K562 (cell line): ENCODE results near the gene GATA5. TPM values are rescaled to one million over a fixed set of nuclear protein-coding genes. Genes with fewer than 3 reads are reported as not detected.

Source experiments
- ATAC-seq: fragments of 200-7000 bp; cut with Tn5 transposase; 3 replicates; pipeline ENCODE4 v1.9.1; 2020; ENCODE audit warnings: moderate library complexity
- BruUV-seq: library from RNA; stranded (reverse); fragments of 400-500 nt; replicated peaks from 2 replicates; lab custom pipeline; 2021; lab: Mats Ljungman, UMichigan
- CTCF ChIA-PET: fragments of 300-600 bp; formaldehyde crosslinking; extraction: SDS; loops from one replicate; lab custom pipeline; 2021; ENCODE audit warnings: low intra/inter-chr PET ratio; lab: Yijun Ruan, JAX
- POLR2A ChIA-PET: fragments of 300-600, 350-650 bp; sonication (Branson Sonifier 250); formaldehyde crosslinking; extraction: SDS; loops from one replicate; lab custom pipeline; 2021; ENCODE audit warnings: antibody characterized with exemption, inconsistent platforms; lab: Yijun Ruan, JAX
- DNase-seq, 4 experiments: peaks; one replicate each; pipeline versions ENCODE4 v3.0.0 to v3.0.0-alpha.2; 2011 to 2018; ENCODE audit warnings: low spot score in 3 of 4, mixed read lengths in 3 of 4; ENCODE audit errors: extremely low read depth in 1 of 4
- FAIRE-seq: peaks from 2 replicates; lab custom pipeline; 2011; peaks lifted over from hg19 to GRCh38; lab: Jason Lieb, UNC
- H2AFZ ChIP-seq: 2 replicates; pipeline ENCODE4 v1.6.0; 2011; ENCODE audit warnings: low read depth, low read length, control low read depth, inconsistent platforms
- H3K27ac ChIP-seq: fragments of 200-600 bp; 3 replicates; pipeline ENCODE4 v1.8.0; 2011; ENCODE audit warnings: low read depth, mild to moderate bottlenecking, control low read depth, inconsistent platforms, low read length, moderate library complexity, mixed read lengths; ENCODE audit errors: extremely low read depth
- H3K27me3 ChIP-seq, 2 experiments: fragments of 300-600 bp in 1 of 2; 2 replicates in 1 of 2; 3 replicates in 1 of 2; pipeline versions ENCODE4 v1.6.0 to v1.8.0; 2011; ENCODE audit warnings: inconsistent platforms in 2 of 2, low read length in 2 of 2, mild to moderate bottlenecking in 1 of 2, mixed read lengths in 1 of 2, moderate library complexity in 1 of 2; ENCODE audit not compliant: control insufficient read depth in 2 of 2, insufficient read depth in 2 of 2
- H3K36me3 ChIP-seq: fragments of 300-600 bp; 3 replicates; pipeline ENCODE4 v1.8.0; 2011; ENCODE audit warnings: mild to moderate bottlenecking, low read length, inconsistent platforms; ENCODE audit not compliant: control insufficient read depth, insufficient read depth
- H3K4me1 ChIP-seq, 2 experiments: fragments of 200-600 bp in 1 of 2; replicated peaks in 1 of 2; 2 replicates in 1 of 2; 3 replicates in 1 of 2; pipeline versions ENCODE4 v1.5.1 to v1.8.0; 2011; ENCODE audit warnings: inconsistent platforms in 2 of 2, low read length in 2 of 2, mild to moderate bottlenecking in 1 of 2, mixed read lengths in 1 of 2, moderate library complexity in 1 of 2; ENCODE audit not compliant: control insufficient read depth in 2 of 2, insufficient read depth in 2 of 2
- H3K4me2 ChIP-seq: 2 replicates; pipeline ENCODE4 v1.6.1; 2011; ENCODE audit warnings: low read length, control low read depth, inconsistent platforms, mixed read lengths; ENCODE audit not compliant: insufficient read depth
- H3K4me3 ChIP-seq: fragments of 200-600 bp; sonication (generic), shearing (Covaris generic); 2 replicates; pipeline ENCODE4 v1.5.1; 2016; ENCODE audit warnings: control low read depth, inconsistent platforms
- H3K79me2 ChIP-seq: fragments of 200-600 bp; 3 replicates; pipeline ENCODE4 v1.8.0; 2011; ENCODE audit warnings: low read length, inconsistent platforms; ENCODE audit not compliant: control insufficient read depth, insufficient read depth
- H3K9ac ChIP-seq, 2 experiments: 2 replicates each; pipeline versions ENCODE4 v1.6.0 to v1.6.1; 2011; ENCODE audit warnings: low read depth in 2 of 2, low read length in 2 of 2, control low read depth in 1 of 2, inconsistent platforms in 1 of 2, mild to moderate bottlenecking in 1 of 2, mixed read lengths in 1 of 2; ENCODE audit not compliant: insufficient read depth in 1 of 2
- H3K9me1 ChIP-seq: one replicate; pipeline ENCODE4 v1.6.0; 2011; ENCODE audit warnings: inconsistent platforms, mild to moderate bottlenecking, low read length, moderate library complexity; ENCODE audit not compliant: control insufficient read depth, insufficient read depth
- H3K9me3 ChIP-seq: replicated peaks from 2 replicates; pipeline ENCODE4 v1.5.1; 2011; ENCODE audit warnings: low read depth, low read length, inconsistent platforms; ENCODE audit not compliant: control insufficient read depth, insufficient read depth
- H4K20me1 ChIP-seq: replicated peaks from 2 replicates; pipeline ENCODE4 v1.6.1; 2011; ENCODE audit warnings: low read length, inconsistent platforms, mixed read lengths; ENCODE audit not compliant: control insufficient read depth, insufficient read depth
- BCLAF1 ChIP-seq, 2 experiments: fragments of 450-650 bp in 1 of 2; IDR thresholded peaks; 2 replicates each; pipeline ENCODE4 v1.6.1; 2011 to 2017; ENCODE audit warnings: low read depth in 2 of 2, antibody characterized with exemption in 1 of 2, borderline replicate concordance in 1 of 2, low read length in 1 of 2, mild to moderate bottlenecking in 1 of 2, mixed read lengths in 1 of 2; ENCODE audit not compliant: control insufficient read depth in 1 of 2
- BHLHE40 ChIP-seq: IDR thresholded peaks from 2 replicates; pipeline ENCODE4 v1.6.1; 2011; ENCODE audit warnings: low read length, improper control_type of control experiment
- LEF1 ChIP-seq: fragments of 450-650 bp; IDR thresholded peaks from 2 replicates; pipeline ENCODE4 v1.6.1; 2016; ENCODE audit warnings: mild to moderate bottlenecking
- MAFF ChIP-seq: IDR thresholded peaks from 2 replicates; pipeline ENCODE4 v1.6.1; 2012; ENCODE audit warnings: low read length, improper control_type of control experiment
- MEF2D ChIP-seq: conservative IDR thresholded peaks from 2 replicates; pipeline ENCODE4 v1.6.1; 2016; ENCODE audit warnings: low read depth, missing genetic modification characterization, missing compliant biosample characterization
- RB1 ChIP-seq: fragments of 450-650 bp; IDR thresholded peaks from 2 replicates; pipeline ENCODE4 v1.6.1; 2017; ENCODE audit warnings: low read depth, mild to moderate bottlenecking
- RBM34 ChIP-seq: fragments of 200-400 bp; formaldehyde crosslinking; IDR thresholded peaks from 2 replicates; pipeline ENCODE4 v1.6.1; 2018; ENCODE audit warnings: low read length, borderline replicate concordance; ENCODE audit not compliant: insufficient read depth
- SFPQ ChIP-seq: fragments of 200-400 bp; formaldehyde crosslinking; IDR thresholded peaks from 2 replicates; pipeline ENCODE4 v1.6.1; 2017; ENCODE audit warnings: mild to moderate bottlenecking, low read depth, low read length, moderate library complexity
- SNRNP70 ChIP-seq: fragments of 200-400 bp; formaldehyde crosslinking; optimal IDR thresholded peaks from 2 replicates; pipeline ENCODE3; 2017; ENCODE audit warnings: low read depth, low read length
- TAF9B ChIP-seq: fragments of 450-650 bp; IDR thresholded peaks from 2 replicates; pipeline ENCODE4 v1.6.1; 2018; ENCODE audit warnings: mild to moderate bottlenecking; ENCODE audit not compliant: partially characterized antibody
- ZEB2 ChIP-seq: fragments of 450-650 bp; IDR thresholded peaks from 2 replicates; pipeline ENCODE4 v1.6.1; 2016
- WGBS: fragments of 100-300 bp; shearing (Covaris generic); methylation state at CpG from one replicate; pipeline ENCODE4 v1.1.6; 2016; ENCODE audit warnings: low coverage, mixed read lengths; ENCODE audit not compliant: insufficient coverage; ENCODE audit errors: missing lambda C conversion rate; 5-methylcytosine and 5-hydroxymethylcytosine counted together
- in situ Hi-C: fragments of 300-500 bp; cut with MboI; formaldehyde crosslinking; loops from 4 replicates; pipeline ENCODE4 v1.15.0; 2018; ENCODE audit warnings: inconsistent platforms, mixed read lengths
- intact Hi-C: fragments of 100-400 bp; cut with micrococcal nuclease; formaldehyde crosslinking; loops from 2 replicates; pipeline ENCODE4 v1.14.2; 2022
- polyA plus RNA-seq, 8 experiments: library from polyadenylated mRNA; depleted of rRNA in 4 of 8; stranded (reverse) in 5 of 8; unstranded in 3 of 8; fragments of >200 nt; fragmentation: Nextera tagmentation in 2 of 8; fragmentation: Illumina TruSeq in 1 of 8; extraction: Ambion mirVana in 2 of 8; extraction: Trizol in 1 of 8; gene quantifications; 2 replicates each; pipeline versions ENCODE4 v1.2.1 to v1.2.3, GENCODE V29; 2011 to 2014; ENCODE audit warnings: inconsistent platforms in 1 of 8, missing spikeins in 1 of 8
- total RNA-seq, 7 experiments: library from RNA; depleted of rRNA in 6 of 7; stranded (reverse); fragments of >200 nt in 6 of 7; fragmentation: Illumina TruSeq in 2 of 7; extraction: Trizol in 2 of 7; gene quantifications; 2 replicates each; pipeline versions ENCODE4 v1.2.1 to v1.2.3, GENCODE V29; 2011 to 2021; ENCODE audit warnings: low replicate concordance in 1 of 7

GATA5 gene
- total and polyA plus RNA-seq, 9 of the 15 experiments (the other 6 are each of a cell fraction or from before 2014, with no cell fraction given): 0.09 to 0.57 (median 0.20) TPM; not detected in 3

GRCh38 chr20:62517901-62518610 is 42.3 kb upstream of the GATA5 start (continued):
- TF ChIP-seq BCLAF1 (IDR thresholded peaks at IDR 0.05; ENCODE audit: borderline replicate concordance in 1 of 2, control insufficient read depth in 1 of 2, low read depth in 2 of 2, low read length in 1 of 2) (no peak), RB1 (no peak), MAFF (no peak), TAF9B (no peak)

GRCh38 chr20:62517168-62517567 is 41.4 kb upstream of the GATA5 start:
- Histone ChIP-seq H3K9me1 (no peaks in the 10 kb centered on the region), H3K4me1 (peaks cover 0 to 69% of the 10 kb centered on the region in 2 experiments; a peak in 2 of 5 replicates), H3K4me3 (no peak overlapping the region), H3K9ac (peak overlapping the region in 1 of 2 experiments; percentile 45; a peak in 2 of 4 replicates), H3K79me2 (no peaks in the 10 kb centered on the region), H4K20me1 (no peaks in the 10 kb centered on the region), H3K36me3 (no peaks in the 10 kb centered on the region), H3K27me3 (peaks cover 18 to 36% of the 10 kb centered on the region in 2 experiments; a peak in 4 of 5 replicates), H3K27ac (no peak overlapping the region), H3K4me2 (no peak overlapping the region), H3K9me3 (no peaks in the 10 kb centered on the region), H2AFZ (no peak overlapping the region)
- TF ChIP-seq SNRNP70 (no peak), MEF2D (no peak), RBM34 (no peak), ZEB2 (no peak), BHLHE40 (no peak), SFPQ (no peak), LEF1 (no peak)
- DNase-seq (no peak), ATAC-seq (no peak), FAIRE-seq (no peak)
- no TSS peak for BruUV-seq
- WGBS: 21% methylated on average over 8 of the region's 18 CpGs
- in situ Hi-C loops (no loop called here), intact Hi-C loops (loop anchor here (5.0 kb wide), 1 partner anchor 100 kb away; no protein-coding TSS in a partner anchor)
- POLR2A ChIA-PET: no interaction called here
- CTCF ChIA-PET: interaction anchor here (1.8 kb wide), 1 partner anchor 99 kb away, joined by 10 read pairs; no protein-coding TSS in a partner anchor
